Brain microvascular endothelial cell (primary cell): ENCODE results near the gene MT1X.
"Not testable (repeated sequence)": the region's sequence is repeated elsewhere in the genome, so short reads cannot be mapped to it uniquely, and the experiment has no call there.

Experiments
- DNase-seq: peaks from one replicate; pipeline ENCODE4 v3.0.0-alpha.2; 2020
- H3K27ac ChIP-seq: fragments of 250-450 bp; sonication (Bioruptor Pico); 2 replicates; pipeline ENCODE4 v1.5.1; 2020; ENCODE audit warnings: mild to moderate bottlenecking, moderate library complexity
- H3K27me3 ChIP-seq: fragments of 250-450 bp; sonication (Bioruptor Pico); replicated peaks from 2 replicates; pipeline ENCODE4 v1.5.1; 2020; ENCODE audit warnings: mild to moderate bottlenecking
- H3K36me3 ChIP-seq: fragments of 250-450 bp; sonication (Bioruptor Pico); replicated peaks from 2 replicates; pipeline ENCODE4 v1.5.1; 2020; ENCODE audit warnings: mild to moderate bottlenecking
- H3K4me3 ChIP-seq: 2 replicates; pipeline ENCODE4 v1.5.1; 2011; ENCODE audit warnings: low read depth, mild to moderate bottlenecking, control low read depth, low read length, moderate library complexity
- in situ Hi-C: cut with HindIII; loops from 2 replicates; pipeline ENCODE4 v1.10.0; 2017; ENCODE audit warnings: low sequenced_read_pairs, low pct_ligation_motif_present
- TF ChIP-seq, protein P1 (sequence below): IDR thresholded peaks from 2 replicates; pipeline ENCODE4 v1.5.1; 2011; ENCODE audit warnings: low read depth, mild to moderate bottlenecking, moderate library complexity, low read length, control low read depth, inconsistent platforms; ENCODE audit errors: missing control alignments

Gene MT1X

DNA sequence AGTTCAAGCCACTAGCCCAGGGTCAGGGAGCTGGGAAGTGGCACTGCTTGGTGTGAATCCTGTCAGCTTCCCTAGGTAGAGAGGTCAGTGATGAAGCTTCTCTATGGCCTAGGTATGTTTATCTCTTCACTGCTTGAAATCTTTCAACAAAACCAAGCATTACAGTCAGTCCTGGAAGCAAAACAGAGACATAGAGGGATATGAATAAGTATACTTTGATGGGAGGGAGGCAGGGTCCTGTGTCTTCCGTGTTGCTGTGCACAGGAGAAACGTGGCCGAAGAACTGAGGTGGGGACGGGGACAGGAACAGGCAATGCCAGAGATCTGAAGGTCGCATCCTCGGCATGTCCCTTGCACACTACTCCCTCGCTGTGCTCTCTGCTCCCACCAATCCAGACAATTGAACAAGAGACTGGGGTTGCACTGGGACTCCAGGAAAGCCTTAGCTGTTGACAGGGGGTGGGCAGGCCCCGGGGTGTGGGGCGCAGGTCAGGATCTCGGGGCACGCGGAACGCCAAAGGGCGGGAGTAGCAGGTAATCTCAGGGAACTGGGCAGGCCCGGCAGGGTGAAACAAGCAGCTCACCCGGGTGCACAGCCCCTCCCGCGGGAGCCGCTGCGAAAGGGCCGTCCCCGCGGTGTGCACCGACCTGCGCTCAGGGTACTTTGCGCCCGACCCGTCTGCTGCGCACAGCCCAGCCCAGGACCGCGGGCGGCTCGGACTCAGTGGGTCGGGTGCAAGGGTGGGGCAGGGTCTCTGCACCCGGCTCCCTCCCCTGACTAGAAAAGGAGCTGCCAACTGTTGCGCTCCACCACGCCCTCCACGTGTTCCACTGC, 13.0 kb upstream of the MT1X start, which contains the start of gene MT1H:
Gene MT1H, plus strand, starts transcription at position 810 of the 835 bp plus-strand sequence. CDS start 71 bp downstream, outside the sequence.
- no peak for DNase-seq
- TF ChIP-seq, protein P1, sequence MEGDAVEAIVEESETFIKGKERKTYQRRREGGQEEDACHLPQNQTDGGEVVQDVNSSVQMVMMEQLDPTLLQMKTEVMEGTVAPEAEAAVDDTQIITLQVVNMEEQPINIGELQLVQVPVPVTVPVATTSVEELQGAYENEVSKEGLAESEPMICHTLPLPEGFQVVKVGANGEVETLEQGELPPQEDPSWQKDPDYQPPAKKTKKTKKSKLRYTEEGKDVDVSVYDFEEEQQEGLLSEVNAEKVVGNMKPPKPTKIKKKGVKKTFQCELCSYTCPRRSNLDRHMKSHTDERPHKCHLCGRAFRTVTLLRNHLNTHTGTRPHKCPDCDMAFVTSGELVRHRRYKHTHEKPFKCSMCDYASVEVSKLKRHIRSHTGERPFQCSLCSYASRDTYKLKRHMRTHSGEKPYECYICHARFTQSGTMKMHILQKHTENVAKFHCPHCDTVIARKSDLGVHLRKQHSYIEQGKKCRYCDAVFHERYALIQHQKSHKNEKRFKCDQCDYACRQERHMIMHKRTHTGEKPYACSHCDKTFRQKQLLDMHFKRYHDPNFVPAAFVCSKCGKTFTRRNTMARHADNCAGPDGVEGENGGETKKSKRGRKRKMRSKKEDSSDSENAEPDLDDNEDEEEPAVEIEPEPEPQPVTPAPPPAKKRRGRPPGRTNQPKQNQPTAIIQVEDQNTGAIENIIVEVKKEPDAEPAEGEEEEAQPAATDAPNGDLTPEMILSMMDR, result no peak
- in situ Hi-C loops, result no loop called here
- no peak within 1 kb of the TSS for H3K4me3 ChIP-seq
- H3K27me3 ChIP-seq, result peaks cover 51% of the 10 kb centered on the region
- H3K27ac ChIP-seq, result no peak within 1 kb of the TSS
- H3K36me3 ChIP-seq, result no peaks in the 10 kb centered on the region

DNA sequence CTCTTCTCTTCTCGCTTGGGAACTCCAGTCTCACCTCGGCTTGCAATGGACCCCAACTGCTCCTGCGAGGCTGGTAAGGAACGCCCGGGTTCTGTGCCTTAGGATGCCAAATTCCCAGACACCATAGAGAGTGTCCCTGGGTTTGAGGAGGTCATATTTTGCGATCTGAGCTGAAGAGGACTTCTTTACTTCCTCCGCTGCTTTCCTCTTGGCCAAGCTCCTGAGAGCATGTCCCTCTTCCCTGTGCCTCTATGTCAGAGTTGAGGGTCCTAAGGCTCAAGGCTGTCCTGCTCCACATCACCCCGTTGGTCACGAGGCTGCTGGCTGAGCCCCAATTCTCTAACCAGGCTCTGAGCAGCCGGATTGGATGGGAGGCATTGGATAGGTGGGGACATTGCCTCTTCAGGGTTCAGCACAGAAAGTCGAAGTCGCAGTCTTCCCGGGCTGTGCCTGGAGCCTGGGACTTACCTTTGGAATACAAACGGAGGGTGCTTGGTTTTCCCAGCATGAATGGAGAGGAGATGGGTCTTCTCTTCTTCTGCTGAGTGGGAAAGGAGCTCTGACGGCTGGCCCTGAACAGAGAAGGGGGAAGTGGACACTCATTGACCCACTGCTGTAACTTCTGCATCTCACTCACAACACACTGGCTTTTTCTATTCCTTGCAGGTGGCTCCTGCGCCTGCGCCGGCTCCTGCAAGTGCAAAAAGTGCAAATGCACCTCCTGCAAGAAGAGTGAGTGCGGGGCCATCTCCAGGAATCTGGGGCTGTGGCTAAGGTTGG, 12.2 kb upstream of the MT1X start:
- in situ Hi-C loops, result no loop called here
- no peak overlapping the region for H3K4me3 ChIP-seq
- no peaks in the 10 kb centered on the region for H3K36me3 ChIP-seq
- H3K27ac ChIP-seq, result no peak overlapping the region
- TF ChIP-seq, protein P1, result no peak
- no peak for DNase-seq
- H3K27me3 ChIP-seq, result peaks cover 47% of the 10 kb centered on the region

DNA sequence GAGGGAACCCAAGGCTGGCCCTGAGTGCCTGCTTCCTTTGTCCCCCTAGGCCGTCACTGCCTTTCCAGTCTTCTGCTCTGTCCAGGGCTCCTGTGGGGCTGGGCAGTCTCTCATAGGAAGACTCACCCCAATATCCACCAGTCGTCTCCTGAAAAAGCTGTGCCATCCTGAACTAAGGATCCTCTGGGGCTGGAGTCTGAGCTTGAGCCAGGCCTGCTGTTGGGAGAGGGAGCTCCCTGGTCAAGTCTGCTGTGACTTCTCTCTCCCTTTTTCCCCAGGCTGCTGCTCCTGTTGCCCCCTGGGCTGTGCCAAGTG, 11.7 kb upstream of the MT1X start:
- DNase-seq, result no peak
- TF ChIP-seq, protein P1, result no peak
- H3K36me3 ChIP-seq, result no peaks in the 10 kb centered on the region
- H3K27me3 ChIP-seq, result peaks cover 43% of the 10 kb centered on the region
- H3K4me3 ChIP-seq, result no peak overlapping the region
- H3K27ac ChIP-seq, result no peak overlapping the region
- in situ Hi-C loops, result no loop called here

DNA sequence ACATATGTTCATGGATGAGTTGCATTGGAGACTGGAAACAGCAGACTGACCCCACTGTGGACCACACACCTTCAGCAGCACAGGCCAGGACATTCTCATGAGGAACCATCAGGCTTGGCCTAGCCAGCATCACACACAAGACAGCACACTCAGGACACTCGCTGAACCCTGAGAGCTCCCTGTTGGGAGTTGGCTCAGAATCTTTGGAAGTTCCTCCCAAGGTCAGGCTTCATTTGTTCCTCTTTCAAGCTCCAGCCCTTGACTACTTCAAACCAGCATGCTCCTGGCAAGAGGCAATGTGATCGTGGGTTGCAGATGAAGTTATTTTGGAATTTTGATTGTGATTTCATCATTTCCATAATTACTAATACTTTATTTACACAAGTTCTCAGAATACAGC, 10.6 kb upstream of the MT1X start:
- H3K27ac ChIP-seq, in situ Hi-C loops, H3K4me3 ChIP-seq, H3K36me3 ChIP-seq, DNase-seq: not testable (repeated sequence)
- H3K27me3 ChIP-seq, result peaks cover 49% of the 10 kb centered on the region

DNA sequence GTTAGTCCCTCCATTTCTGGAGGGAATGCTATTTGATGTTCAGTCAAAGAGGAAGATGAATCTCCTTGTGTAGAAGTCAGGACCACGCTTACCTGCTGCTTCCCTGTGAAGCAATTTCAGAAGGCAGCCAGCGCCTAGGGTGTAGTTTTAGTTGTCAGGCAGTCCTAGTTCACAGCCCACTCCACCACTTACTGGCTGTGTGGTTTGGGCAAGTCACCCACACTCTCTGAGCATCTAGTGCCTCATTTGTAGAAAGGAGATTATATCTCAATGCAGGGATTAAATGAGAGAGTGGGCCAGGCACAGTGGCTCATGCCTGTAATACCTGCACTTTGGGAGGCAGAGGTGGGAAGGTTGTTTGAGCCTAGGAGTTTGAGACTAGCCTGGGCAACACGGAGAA, 10.1 kb upstream of the MT1X start:
- DNase-seq, H3K27ac ChIP-seq, H3K4me3 ChIP-seq, H3K36me3 ChIP-seq, in situ Hi-C loops: not testable (repeated sequence)
- H3K27me3 ChIP-seq, result peaks cover 44% of the 10 kb centered on the region

DNA sequence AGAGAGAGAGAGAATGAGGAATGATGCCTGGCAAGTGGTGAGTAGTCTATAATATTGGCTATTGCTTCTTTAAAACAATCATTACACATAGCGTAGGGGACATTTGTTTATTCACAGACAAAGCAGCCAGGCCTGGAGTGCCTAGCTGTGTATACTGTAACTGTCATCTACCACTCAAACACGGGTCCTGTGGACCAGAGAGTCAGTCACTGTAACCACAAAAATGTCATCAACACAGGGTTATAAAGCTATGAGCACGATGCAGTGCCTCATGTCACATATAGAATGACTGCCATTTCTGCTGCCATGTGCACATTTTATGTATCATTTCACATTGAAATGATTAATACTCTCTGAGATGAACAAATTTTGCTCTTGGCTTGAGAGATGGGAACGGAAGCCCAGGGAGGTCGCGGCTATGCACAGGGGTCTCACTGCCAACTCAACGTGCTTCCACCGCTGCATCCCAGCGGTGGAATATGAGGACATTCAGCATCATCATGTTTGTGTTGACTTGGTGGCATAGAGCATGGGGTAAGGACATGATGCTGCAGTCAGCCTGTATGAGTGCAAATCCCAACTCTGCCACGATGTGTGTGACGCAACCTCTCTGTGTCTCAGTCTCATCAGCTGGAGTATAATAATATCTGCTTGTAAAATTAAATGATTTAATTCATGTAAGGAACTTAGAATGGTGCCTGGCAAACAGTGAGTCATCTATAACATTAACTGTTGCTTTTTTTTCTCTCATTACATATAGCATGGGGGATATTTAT, 9.3 kb upstream of the MT1X start:
- no peaks in the 10 kb centered on the region for H3K36me3 ChIP-seq
- H3K27ac ChIP-seq, result no peak overlapping the region
- DNase-seq, result no peak
- no peak overlapping the region for H3K4me3 ChIP-seq
- H3K27me3 ChIP-seq, result peaks cover 36% of the 10 kb centered on the region
- TF ChIP-seq, protein P1, result no peak
- in situ Hi-C loops, result no loop called here
